Neural cell (in vitro differentiated cells): ENCODE data around the gene DGKB.

Experiments used
- EP300 ChIP-seq: fragments of 450-650 bp; conservative IDR thresholded peaks from 2 replicates; pipeline ENCODE4 v1.6.1; 2014; ENCODE audit warnings: antibody characterized with exemption, mild to moderate bottlenecking, moderate library complexity; ENCODE audit not compliant: poor library complexity, severe bottlenecking
- EZH2 ChIP-seq: fragments of 200-600, 300-800 bp; shearing (Covaris generic), sonication (generic); IDR thresholded peaks from 2 replicates; pipeline ENCODE4 v1.6.1; 2014; ENCODE audit warnings: antibody characterized with exemption, low read length, borderline replicate concordance, mild to moderate bottlenecking; ENCODE audit not compliant: insufficient read depth, poor library complexity, severe bottlenecking
- MXI1 ChIP-seq: fragments of 450-650 bp; conservative IDR thresholded peaks from 2 replicates; pipeline ENCODE4 v1.6.1; 2014; ENCODE audit warnings: antibody characterized with exemption, mild to moderate bottlenecking; ENCODE audit not compliant: poor library complexity, severe bottlenecking
- POLR2AphosphoS5 ChIP-seq: IDR thresholded peaks from 2 replicates; pipeline ENCODE4 v1.6.1; 2012
- SMC3 ChIP-seq: fragments of 450-650 bp; conservative IDR thresholded peaks from 2 replicates; pipeline ENCODE4 v1.6.1; 2014; ENCODE audit warnings: antibody characterized with exemption, mild to moderate bottlenecking, moderate library complexity; ENCODE audit not compliant: poor library complexity
- TF ChIP-seq, protein P1 (sequence below): fragments of 450-650 bp; IDR thresholded peaks from 2 replicates; pipeline ENCODE4 v1.5.1; 2014; ENCODE audit warnings: antibody characterized with exemption, mild to moderate bottlenecking, moderate library complexity; ENCODE audit not compliant: poor library complexity, severe bottlenecking

- TF ChIP-seq, protein P1, sequence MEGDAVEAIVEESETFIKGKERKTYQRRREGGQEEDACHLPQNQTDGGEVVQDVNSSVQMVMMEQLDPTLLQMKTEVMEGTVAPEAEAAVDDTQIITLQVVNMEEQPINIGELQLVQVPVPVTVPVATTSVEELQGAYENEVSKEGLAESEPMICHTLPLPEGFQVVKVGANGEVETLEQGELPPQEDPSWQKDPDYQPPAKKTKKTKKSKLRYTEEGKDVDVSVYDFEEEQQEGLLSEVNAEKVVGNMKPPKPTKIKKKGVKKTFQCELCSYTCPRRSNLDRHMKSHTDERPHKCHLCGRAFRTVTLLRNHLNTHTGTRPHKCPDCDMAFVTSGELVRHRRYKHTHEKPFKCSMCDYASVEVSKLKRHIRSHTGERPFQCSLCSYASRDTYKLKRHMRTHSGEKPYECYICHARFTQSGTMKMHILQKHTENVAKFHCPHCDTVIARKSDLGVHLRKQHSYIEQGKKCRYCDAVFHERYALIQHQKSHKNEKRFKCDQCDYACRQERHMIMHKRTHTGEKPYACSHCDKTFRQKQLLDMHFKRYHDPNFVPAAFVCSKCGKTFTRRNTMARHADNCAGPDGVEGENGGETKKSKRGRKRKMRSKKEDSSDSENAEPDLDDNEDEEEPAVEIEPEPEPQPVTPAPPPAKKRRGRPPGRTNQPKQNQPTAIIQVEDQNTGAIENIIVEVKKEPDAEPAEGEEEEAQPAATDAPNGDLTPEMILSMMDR, result no peak
- TF ChIP-seq MXI1 (no peak), SMC3 (no peak), EP300 (no peak), EZH2 (no peak), POLR2AphosphoS5 (no peak)
These were observed 665.7 kb downstream of the DGKB start for GRCh38 chr7:14236834-14237233.
